ENCODE measurements around the gene ESD. TPM values are rescaled to one million over a fixed set of nuclear protein-coding genes. Genes with fewer than 3 reads are reported as not detected.

The ESD gene
- total and polyA plus RNA-seq, 2 experiments from 2014 or later, result 61.0 to 123 TPM

DNA sequence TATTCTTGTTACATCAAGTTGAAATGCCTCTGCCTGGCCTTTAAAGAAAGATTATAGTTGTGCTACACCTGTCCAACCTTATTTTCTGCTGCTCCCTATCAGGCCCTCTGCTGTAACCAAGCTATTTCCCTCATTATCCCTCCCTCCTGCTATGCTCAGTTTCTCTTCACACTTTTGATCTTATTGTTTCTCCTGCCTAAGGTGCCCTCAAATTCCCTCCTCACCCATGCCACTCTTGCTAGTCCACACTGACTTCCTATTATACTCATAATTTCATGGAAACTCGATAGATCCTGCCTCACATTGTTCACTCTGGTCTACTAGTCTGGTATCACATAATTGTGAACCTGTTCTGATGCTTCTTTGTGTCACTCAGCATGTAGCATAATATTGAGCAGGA, 19.4 kb upstream of the ESD start (continued):
- TF ChIP-seq, protein P1, sequence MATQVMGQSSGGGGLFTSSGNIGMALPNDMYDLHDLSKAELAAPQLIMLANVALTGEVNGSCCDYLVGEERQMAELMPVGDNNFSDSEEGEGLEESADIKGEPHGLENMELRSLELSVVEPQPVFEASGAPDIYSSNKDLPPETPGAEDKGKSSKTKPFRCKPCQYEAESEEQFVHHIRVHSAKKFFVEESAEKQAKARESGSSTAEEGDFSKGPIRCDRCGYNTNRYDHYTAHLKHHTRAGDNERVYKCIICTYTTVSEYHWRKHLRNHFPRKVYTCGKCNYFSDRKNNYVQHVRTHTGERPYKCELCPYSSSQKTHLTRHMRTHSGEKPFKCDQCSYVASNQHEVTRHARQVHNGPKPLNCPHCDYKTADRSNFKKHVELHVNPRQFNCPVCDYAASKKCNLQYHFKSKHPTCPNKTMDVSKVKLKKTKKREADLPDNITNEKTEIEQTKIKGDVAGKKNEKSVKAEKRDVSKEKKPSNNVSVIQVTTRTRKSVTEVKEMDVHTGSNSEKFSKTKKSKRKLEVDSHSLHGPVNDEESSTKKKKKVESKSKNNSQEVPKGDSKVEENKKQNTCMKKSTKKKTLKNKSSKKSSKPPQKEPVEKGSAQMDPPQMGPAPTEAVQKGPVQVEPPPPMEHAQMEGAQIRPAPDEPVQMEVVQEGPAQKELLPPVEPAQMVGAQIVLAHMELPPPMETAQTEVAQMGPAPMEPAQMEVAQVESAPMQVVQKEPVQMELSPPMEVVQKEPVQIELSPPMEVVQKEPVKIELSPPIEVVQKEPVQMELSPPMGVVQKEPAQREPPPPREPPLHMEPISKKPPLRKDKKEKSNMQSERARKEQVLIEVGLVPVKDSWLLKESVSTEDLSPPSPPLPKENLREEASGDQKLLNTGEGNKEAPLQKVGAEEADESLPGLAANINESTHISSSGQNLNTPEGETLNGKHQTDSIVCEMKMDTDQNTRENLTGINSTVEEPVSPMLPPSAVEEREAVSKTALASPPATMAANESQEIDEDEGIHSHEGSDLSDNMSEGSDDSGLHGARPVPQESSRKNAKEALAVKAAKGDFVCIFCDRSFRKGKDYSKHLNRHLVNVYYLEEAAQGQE (IDR thresholded peaks at IDR 0.05; ENCODE audit: unreplicated experiment), result no peak

DNA sequence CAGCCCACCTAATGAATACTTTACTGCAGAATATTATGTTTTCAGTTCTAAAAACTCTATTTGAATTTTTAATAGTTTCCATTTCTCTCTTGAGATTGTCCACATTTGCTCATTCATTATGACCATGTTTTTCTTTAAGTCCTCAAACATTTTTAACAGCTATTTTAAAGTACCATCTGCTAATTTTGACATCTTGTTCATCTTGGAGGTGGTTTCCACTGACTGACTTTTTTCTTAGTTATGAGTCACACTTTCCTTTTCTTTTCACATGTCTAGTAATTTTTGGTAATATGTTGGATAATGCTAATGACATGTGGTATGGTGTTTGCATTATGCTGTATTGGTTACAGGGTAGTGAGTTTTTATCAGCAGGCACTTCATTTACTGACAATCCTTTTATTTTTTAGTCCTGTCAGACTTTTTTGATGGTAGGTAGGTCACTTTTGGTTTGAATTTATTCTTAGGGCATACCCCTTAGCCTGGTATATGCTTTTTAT, 15.4 kb upstream of the ESD start:
- Histone ChIP-seq H3K4me2 (no peak overlapping the region), H3K27ac (ENCODE audit: low read depth) (no peak overlapping the region), H3K27me3 (ENCODE audit: insufficient read depth) (no peaks in the 10 kb centered on the region), H3K4me3 (no peak overlapping the region), H2AFZ (no peak overlapping the region), H3K36me3 (ENCODE audit: insufficient read depth) (no peaks in the 10 kb centered on the region), H3K9me2 (ENCODE audit: insufficient read depth) (no peaks in the 10 kb centered on the region), H3K4me1 (ENCODE audit: insufficient read depth) (no peaks in the 10 kb centered on the region), H3F3A (replicated peaks; ENCODE audit: low read depth) (no peaks in the 10 kb centered on the region), H4K20me1 (replicated peaks; ENCODE audit: insufficient read depth) (no peaks in the 10 kb centered on the region), H3K79me2 (replicated peaks; ENCODE audit: insufficient read depth) (no peaks in the 10 kb centered on the region)
- no peak overlapping the region for H3K4me3 Mint-ChIP-seq
- DNase-seq (ENCODE audit: low spot score) (no peak), ATAC-seq (no peak)
- H3K27me3 Mint-ChIP-seq (ENCODE audit: insufficient read depth, low read depth, poor library complexity), result no peaks in the 10 kb centered on the region
- no peak overlapping the region for H3K27ac Mint-ChIP-seq
- peaks cover 3% of the 10 kb centered on the region for H3K4me1 Mint-ChIP-seq
- H3K9me3 Mint-ChIP-seq, result peaks cover 12% of the 10 kb centered on the region; the same call in 2 of the 3 replicates
- H3K36me3 Mint-ChIP-seq (ENCODE audit: low read depth), result no peaks in the 10 kb centered on the region; the same call in 2 of the 3 replicates
- TF ChIP-seq EZH2phosphoT487 (IDR thresholded peaks at IDR 0.05; ENCODE audit: unreplicated experiment) (no peak), ZNF331 (CRISPR knock-in tag; IDR thresholded peaks at IDR 0.05; ENCODE audit: low read depth) (no peak), CREB1 (CRISPR knock-in tag; IDR thresholded peaks at IDR 0.05; ENCODE audit: low read depth) (no peak), NANOG (IDR thresholded peaks at IDR 0.05; ENCODE audit: borderline replicate concordance) (no peak), STAT1 (IDR thresholded peaks at IDR 0.05; ENCODE audit: unreplicated experiment) (no peak)
- TF ChIP-seq, protein P1 (IDR thresholded peaks at IDR 0.05; ENCODE audit: unreplicated experiment), result no peak
